Measurements from ENCODE around the gene CES3. TPM values are rescaled to one million over a fixed set of nuclear protein-coding genes. Genes with fewer than 3 reads are reported as not detected.

The CES3 gene
- total RNA-seq, 1 donor from 2014 or later, result 4.1 TPM

GRCh38 chr16:66925322-66925840, 35.7 kb upstream of the CES3 start, which contains the start of gene RRAD:
RRAD (minus strand) TSS chr16:66925535; CDS start chr16:66925179, 356 bp downstream.
- H3K9me3 Mint-ChIP-seq (ENCODE audit: unreplicated experiment), result peaks cover 7% of the 10 kb centered on the region
- no peaks in the 10 kb centered on the region for H3K36me3 Mint-ChIP-seq (ENCODE audit: unreplicated experiment)
- H3K4me3 Mint-ChIP-seq (ENCODE audit: unreplicated experiment), result peak within 1 kb of the TSS; percentile 64
- peaks cover 18% of the 10 kb centered on the region for H3K4me1 Mint-ChIP-seq (ENCODE audit: low read depth, unreplicated experiment)
- no peak within 1 kb of the TSS for H3K27ac Mint-ChIP-seq (ENCODE audit: unreplicated experiment)
- no peak for DNase-seq
- TF ChIP-seq, protein P1, sequence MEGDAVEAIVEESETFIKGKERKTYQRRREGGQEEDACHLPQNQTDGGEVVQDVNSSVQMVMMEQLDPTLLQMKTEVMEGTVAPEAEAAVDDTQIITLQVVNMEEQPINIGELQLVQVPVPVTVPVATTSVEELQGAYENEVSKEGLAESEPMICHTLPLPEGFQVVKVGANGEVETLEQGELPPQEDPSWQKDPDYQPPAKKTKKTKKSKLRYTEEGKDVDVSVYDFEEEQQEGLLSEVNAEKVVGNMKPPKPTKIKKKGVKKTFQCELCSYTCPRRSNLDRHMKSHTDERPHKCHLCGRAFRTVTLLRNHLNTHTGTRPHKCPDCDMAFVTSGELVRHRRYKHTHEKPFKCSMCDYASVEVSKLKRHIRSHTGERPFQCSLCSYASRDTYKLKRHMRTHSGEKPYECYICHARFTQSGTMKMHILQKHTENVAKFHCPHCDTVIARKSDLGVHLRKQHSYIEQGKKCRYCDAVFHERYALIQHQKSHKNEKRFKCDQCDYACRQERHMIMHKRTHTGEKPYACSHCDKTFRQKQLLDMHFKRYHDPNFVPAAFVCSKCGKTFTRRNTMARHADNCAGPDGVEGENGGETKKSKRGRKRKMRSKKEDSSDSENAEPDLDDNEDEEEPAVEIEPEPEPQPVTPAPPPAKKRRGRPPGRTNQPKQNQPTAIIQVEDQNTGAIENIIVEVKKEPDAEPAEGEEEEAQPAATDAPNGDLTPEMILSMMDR (IDR thresholded peaks at IDR 0.05; ENCODE audit: partially characterized antibody, unreplicated experiment), result no peak
- peaks cover 13% of the 10 kb centered on the region for H3K27me3 Mint-ChIP-seq (ENCODE audit: unreplicated experiment)

DNA sequence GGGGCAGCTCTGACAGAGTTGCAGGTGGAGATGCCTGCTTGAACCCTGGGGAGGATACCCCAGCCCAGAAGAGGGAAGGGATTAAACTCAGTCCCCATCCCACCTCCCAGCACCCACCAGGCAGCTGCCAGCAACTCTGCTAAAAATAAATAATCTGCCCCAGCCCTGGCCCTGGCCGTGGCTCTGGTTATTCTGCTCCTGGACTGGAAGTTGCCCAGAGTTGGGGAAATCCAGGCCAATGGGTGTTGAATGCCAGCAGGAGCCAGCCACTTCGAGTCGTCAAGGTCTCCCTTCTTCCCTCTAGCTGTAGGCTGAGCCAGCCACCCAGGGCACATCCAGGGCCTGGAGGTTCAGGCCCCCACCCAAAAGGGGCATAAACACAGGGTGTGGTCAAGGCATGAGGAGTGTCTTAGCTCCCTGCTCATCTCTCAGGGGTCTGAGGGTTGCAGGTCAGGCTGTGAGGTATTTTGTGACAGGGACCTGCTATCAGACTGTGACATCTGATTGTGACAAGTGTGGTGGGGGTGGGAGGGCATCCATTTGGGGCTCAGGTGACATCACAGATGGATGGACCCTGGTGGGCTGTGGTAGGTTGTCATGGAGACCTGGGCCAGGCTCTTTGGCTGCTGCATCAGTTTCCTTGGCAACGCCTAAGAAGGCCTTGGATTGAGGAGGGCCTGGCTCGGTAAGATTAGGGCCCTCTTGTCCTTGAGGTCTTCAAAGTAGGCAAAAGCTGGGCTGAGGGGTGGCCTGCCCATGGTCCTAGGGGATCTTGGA, 34.7 kb upstream of the CES3 start:
- Mint-ChIP-seq H3K9me3 (ENCODE audit: unreplicated experiment) (peaks cover 7% of the 10 kb centered on the region), H3K36me3 (ENCODE audit: unreplicated experiment) (no peaks in the 10 kb centered on the region), H3K27me3 (ENCODE audit: unreplicated experiment) (peaks cover 11% of the 10 kb centered on the region), H3K4me1 (ENCODE audit: low read depth, unreplicated experiment) (peaks cover 16% of the 10 kb centered on the region), H3K4me3 (ENCODE audit: unreplicated experiment) (peak overlapping the region; percentile 64), H3K27ac (ENCODE audit: unreplicated experiment) (no peak overlapping the region)
- no peak for DNase-seq
- TF ChIP-seq, protein P1 (IDR thresholded peaks at IDR 0.05; ENCODE audit: partially characterized antibody, unreplicated experiment), result no peak

DNA sequence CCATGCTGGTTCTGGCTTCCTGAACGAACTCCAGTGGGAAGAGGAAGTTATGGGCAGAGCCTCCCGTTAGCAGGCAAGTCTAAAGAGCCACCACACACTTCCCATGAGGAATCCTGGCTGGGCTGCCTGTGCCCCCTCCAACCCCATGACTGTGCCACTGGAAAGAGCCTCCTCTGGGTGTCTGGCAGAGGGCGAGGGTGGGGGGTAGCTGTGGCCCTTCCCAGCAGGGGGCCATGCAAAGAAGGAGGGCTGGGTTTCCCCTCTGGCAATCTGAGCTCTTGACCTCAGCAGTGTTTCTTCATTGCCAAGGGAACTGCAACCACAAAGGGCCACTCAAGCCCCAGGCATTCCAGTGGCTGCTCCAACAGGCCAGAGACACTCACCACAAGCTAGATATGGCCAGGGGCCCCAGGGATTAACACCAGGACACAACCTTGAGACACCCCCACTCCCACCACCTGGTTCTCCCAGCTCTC, 34.1 kb upstream of the CES3 start:
- H3K4me1 Mint-ChIP-seq (ENCODE audit: low read depth, unreplicated experiment), result peaks cover 15% of the 10 kb centered on the region
- no peak for DNase-seq
- peaks cover 11% of the 10 kb centered on the region for H3K27me3 Mint-ChIP-seq (ENCODE audit: unreplicated experiment)
- no peaks in the 10 kb centered on the region for H3K36me3 Mint-ChIP-seq (ENCODE audit: unreplicated experiment)
- peak overlapping the region; percentile 7 for H3K4me3 Mint-ChIP-seq (ENCODE audit: unreplicated experiment)
- H3K27ac Mint-ChIP-seq (ENCODE audit: unreplicated experiment), result no peak overlapping the region
- TF ChIP-seq, protein P1 (IDR thresholded peaks at IDR 0.05; ENCODE audit: partially characterized antibody, unreplicated experiment), result no peak
- peaks cover 7% of the 10 kb centered on the region for H3K9me3 Mint-ChIP-seq (ENCODE audit: unreplicated experiment)

- H3K9me3 Mint-ChIP-seq (ENCODE audit: unreplicated experiment), result peaks cover 9% of the 10 kb centered on the region
- peaks cover 12% of the 10 kb centered on the region for H3K4me1 Mint-ChIP-seq (ENCODE audit: low read depth, unreplicated experiment)
- no peaks in the 10 kb centered on the region for H3K36me3 Mint-ChIP-seq (ENCODE audit: unreplicated experiment)
- no peak overlapping the region for H3K4me3 Mint-ChIP-seq (ENCODE audit: unreplicated experiment)
- H3K27ac Mint-ChIP-seq (ENCODE audit: unreplicated experiment), result no peak overlapping the region
- H3K27me3 Mint-ChIP-seq (ENCODE audit: unreplicated experiment), result peaks cover 14% of the 10 kb centered on the region
- TF ChIP-seq, protein P1 (IDR thresholded peaks at IDR 0.05; ENCODE audit: partially characterized antibody, unreplicated experiment), result no peak
- no peak for DNase-seq
These were observed 33.0 kb upstream of the CES3 start for GRCh38 chr16:66927918-66928649.

All from glutamatergic neuron (in vitro differentiated cells).